Measurements from ENCODE around the gene PZP. TPM values are rescaled to one million over a fixed set of nuclear protein-coding genes. Genes with fewer than 3 reads are reported as not detected.

The PZP gene
- total RNA-seq: not detected in 2 replicates

DNA sequence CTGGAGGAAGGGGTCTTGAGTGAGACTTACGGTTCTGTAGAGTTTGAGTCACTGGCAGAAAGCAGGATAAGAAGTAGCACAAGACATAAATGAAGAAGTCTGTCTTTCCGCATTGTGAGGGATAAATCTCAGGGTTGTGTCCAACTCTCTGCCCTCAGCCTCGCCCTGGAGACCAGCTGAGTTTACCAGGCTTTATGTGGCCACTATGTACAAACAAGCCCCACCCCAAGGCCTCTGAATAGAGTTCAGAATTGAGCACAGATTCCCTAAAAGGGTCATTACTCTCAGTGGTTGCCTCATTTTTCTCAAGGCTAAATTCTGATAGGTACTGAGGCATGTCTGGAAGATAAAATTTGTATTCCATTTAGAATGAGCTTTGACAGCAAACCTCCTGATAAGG, at the start of gene PZP:
Gene PZP, minus strand, starts transcription at position 167 of the 400 bp plus-strand sequence. Its CDS starts 54 bp downstream, at position 113.

DNA sequence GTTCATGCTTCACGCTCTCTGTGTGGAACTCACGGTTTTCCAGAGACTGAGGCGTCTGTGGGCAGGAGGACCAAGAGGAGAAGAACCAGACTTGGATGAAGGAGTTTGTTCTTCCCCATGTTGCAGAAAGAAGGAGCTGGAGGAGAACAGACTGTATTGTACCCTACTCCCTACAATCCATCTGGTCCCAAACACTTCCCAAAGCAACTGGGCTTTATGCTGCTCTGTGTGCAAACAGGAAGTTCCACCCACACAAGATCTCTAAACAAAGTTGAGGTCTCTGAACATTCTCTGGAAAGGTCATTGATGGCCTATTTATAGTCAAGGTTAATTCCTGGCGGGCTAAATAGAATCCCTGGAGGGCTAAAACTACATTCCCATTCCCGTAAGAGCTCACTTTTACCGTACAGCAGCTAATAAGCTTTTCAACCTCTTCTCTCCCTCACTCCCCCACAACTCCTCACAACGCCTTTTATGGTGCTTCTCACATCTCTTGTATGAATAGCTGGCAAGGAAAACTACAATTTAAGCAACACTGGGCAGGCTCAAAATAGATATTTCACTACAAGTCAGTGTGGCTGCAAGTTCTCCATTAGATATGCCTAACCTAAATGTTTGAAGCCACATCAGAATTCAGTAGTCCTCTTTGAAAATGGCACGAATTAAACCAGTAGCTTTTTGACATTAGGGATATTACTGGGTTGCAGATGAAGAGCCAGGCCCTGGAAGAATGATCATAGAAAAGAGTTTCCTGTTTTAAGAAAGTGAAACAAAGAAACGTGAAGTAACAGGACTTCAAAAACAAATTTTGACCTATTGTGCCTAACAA, 92.2 kb downstream of the PZP start, which contains the start of gene A2M:
Gene A2M, minus strand, starts transcription at position 189 of the 829 bp plus-strand sequence. Its CDS starts 70 bp downstream, at position 119.

Other genes with a start within 250 kb of the PZP start
- gene KLRG1, start 218.8 kb downstream of the PZP start, total RNA-seq: 0.30 and 1.1 TPM in 2 replicates
- gene A2M, start 92.5 kb downstream of the PZP start, total RNA-seq: under 0.01 TPM in 1 of 2 replicates, not detected in the other

All from smooth muscle cell of the umbilical artery (primary cell).